Liver (tissue), 9 donors: ENCODE measurements around the gene SLC2A4. TPM values are rescaled to one million over a fixed set of nuclear protein-coding genes. Genes with fewer than 3 reads are reported as not detected.

Experiments used
- DNase-seq: peaks from one replicate; pipeline ENCODE4 v3.0.0-alpha.2; 2017; ENCODE audit warnings: low spot score
- H3K27ac ChIP-seq, 2 donors: one replicate each; pipeline ENCODE4 v1.7.0; 2013; ENCODE audit warnings: inconsistent platforms in 2 of 2, low read length in 2 of 2, control low read depth in 1 of 2, low read depth in 1 of 2, mild to moderate bottlenecking in 1 of 2
- H3K27me3 ChIP-seq, 4 donors: one replicate each; pipeline versions ENCODE4 v1.6.1 to v1.7.0; 2013; ENCODE audit warnings: low read length in 3 of 4, inconsistent platforms in 1 of 4, mild to moderate bottlenecking in 1 of 4, moderate library complexity in 1 of 4; ENCODE audit not compliant: control insufficient read depth in 4 of 4, insufficient read depth in 4 of 4
- H3K36me3 ChIP-seq, 4 donors: one replicate each; pipeline versions ENCODE4 v1.6.1 to v1.7.0; 2013; ENCODE audit warnings: low read length in 3 of 4, mild to moderate bottlenecking in 3 of 4, low read depth in 1 of 4, moderate library complexity in 1 of 4; ENCODE audit not compliant: control insufficient read depth in 4 of 4, insufficient read depth in 3 of 4
- H3K4me1 ChIP-seq, 4 donors: one replicate each; pipeline versions ENCODE4 v1.6.1 to v1.7.0; 2013; ENCODE audit warnings: low read length in 3 of 4, mild to moderate bottlenecking in 3 of 4, moderate library complexity in 1 of 4; ENCODE audit not compliant: control insufficient read depth in 4 of 4, insufficient read depth in 4 of 4
- H3K4me3 ChIP-seq, 3 donors: one replicate each; pipeline versions ENCODE4 v1.6.1 to v1.7.0; 2013; ENCODE audit warnings: low read length in 3 of 3, control low read depth in 1 of 3, low read depth in 1 of 3, mild to moderate bottlenecking in 1 of 3
- H3K9ac ChIP-seq, 2 donors: one replicate each; pipeline ENCODE4 v1.7.0; 2013; ENCODE audit warnings: low read length in 2 of 2, mild to moderate bottlenecking in 2 of 2, moderate library complexity in 2 of 2, control low read depth in 1 of 2, low read depth in 1 of 2
- H3K9me3 ChIP-seq, 4 donors: one replicate each; pipeline versions ENCODE4 v1.6.1 to v1.7.0; 2013; ENCODE audit warnings: low read length in 3 of 4; ENCODE audit not compliant: control insufficient read depth in 4 of 4
- EGR1 ChIP-seq, 2 donors: IDR thresholded peaks; 2 replicates each; pipeline ENCODE4 v1.6.1; 2016 to 2018; ENCODE audit warnings: antibody characterized with exemption in 2 of 2, low read depth in 2 of 2
- FOXA1 ChIP-seq: IDR thresholded peaks from 2 replicates; pipeline ENCODE4 v1.6.1; 2016; ENCODE audit warnings: antibody characterized with exemption
- FOXA2 ChIP-seq: IDR thresholded peaks from 2 replicates; pipeline ENCODE4 v1.6.1; 2016; ENCODE audit warnings: antibody characterized with exemption
- GABPA ChIP-seq, 2 donors: IDR thresholded peaks in 1 of 2; conservative IDR thresholded peaks in 1 of 2; 2 replicates each; pipeline ENCODE4 v1.6.1; 2016; ENCODE audit warnings: antibody characterized with exemption in 2 of 2, mild to moderate bottlenecking in 1 of 2, moderate library complexity in 1 of 2
- HNF4A ChIP-seq, 2 donors: conservative IDR thresholded peaks; 2 replicates each; pipeline ENCODE4 v1.6.1; 2016; ENCODE audit warnings: antibody characterized with exemption in 2 of 2, mild to moderate bottlenecking in 2 of 2
- HNF4G ChIP-seq: IDR thresholded peaks from 2 replicates; pipeline ENCODE4 v1.6.1; 2016; ENCODE audit warnings: antibody characterized with exemption
- JUND ChIP-seq, 2 donors: IDR thresholded peaks; 2 replicates each; pipeline ENCODE4 v1.6.1; 2016; ENCODE audit warnings: antibody characterized with exemption in 2 of 2
- NR2F2 ChIP-seq: IDR thresholded peaks from 2 replicates; pipeline ENCODE4 v1.6.1; 2016; ENCODE audit warnings: antibody characterized with exemption
- RAD21 ChIP-seq, 2 donors: IDR thresholded peaks; 2 replicates each; pipeline ENCODE4 v1.6.1; 2016; ENCODE audit warnings: antibody characterized with exemption in 2 of 2, mild to moderate bottlenecking in 2 of 2
- REST ChIP-seq: IDR thresholded peaks from 2 replicates; pipeline ENCODE4 v1.6.1; 2016; ENCODE audit warnings: antibody characterized with exemption, mild to moderate bottlenecking
- RXRA ChIP-seq, 2 donors: IDR thresholded peaks; 2 replicates each; pipeline ENCODE4 v1.6.1; 2017 to 2018; ENCODE audit warnings: antibody characterized with exemption in 2 of 2, mild to moderate bottlenecking in 1 of 2
- SP1 ChIP-seq: IDR thresholded peaks from 2 replicates; pipeline ENCODE4 v1.6.1; 2018; ENCODE audit warnings: antibody characterized with exemption, mild to moderate bottlenecking
- TAF1 ChIP-seq: conservative IDR thresholded peaks from 2 replicates; pipeline ENCODE4 v1.6.1; 2016; ENCODE audit warnings: antibody characterized with exemption, mild to moderate bottlenecking
- YY1 ChIP-seq: IDR thresholded peaks from 2 replicates; pipeline ENCODE4 v1.6.1; 2016; ENCODE audit warnings: antibody characterized with exemption, mild to moderate bottlenecking
- ZBTB33 ChIP-seq: IDR thresholded peaks from 2 replicates; pipeline ENCODE4 v1.6.1; 2016; ENCODE audit warnings: antibody characterized with exemption
- WGBS: extraction: QIAGEN DNeasy Blood & Tissue Kit; methylation state at CpG from one replicate; pipeline ENCODE4 v1.1.7; 2013; 5-methylcytosine and 5-hydroxymethylcytosine counted together
- polyA plus RNA-seq, 2 donors: library from polyadenylated mRNA; stranded (reverse) in 1 of 2; unstranded in 1 of 2; fragments of 200-250 nt in 1 of 2; fragments of >200 nt in 1 of 2; fragmentation: Nextera tagmentation in 1 of 2; extraction: Ambion mirVana in 1 of 2; gene quantifications; one replicate each; pipeline versions ENCODE4 v1.2.1 to v1.2.3, GENCODE V29; 2013 to 2015
- total RNA-seq, 2 donors: library from RNA; depleted of rRNA; stranded (reverse); fragments of >200 nt; gene quantifications; one replicate each; pipeline ENCODE4 v1.2.3, GENCODE V29; 2014
- TF ChIP-seq, protein P1 (sequence below): IDR thresholded peaks from 2 replicates; pipeline ENCODE4 v1.6.1; 2016; ENCODE audit warnings: antibody characterized with exemption
- TF ChIP-seq, protein P2 (sequence below): fragments of 150-350 bp; IDR thresholded peaks from 2 replicates; pipeline ENCODE4 v1.5.1; 2017; ENCODE audit warnings: improper control_type of control experiment, low read depth, low read length; ENCODE audit not compliant: missing input control
- TF ChIP-seq, protein P3 (sequence below): IDR thresholded peaks from 2 replicates; pipeline ENCODE4 v1.6.1; 2016; ENCODE audit warnings: antibody characterized with exemption
- donor health status: healthy.
- donor health status: healthy.
- donor health status: healthy.
- donor health status: healthy.
- donor health status: healthy.

Gene SLC2A4
- total and polyA plus RNA-seq, 4 donors: 0.42 to 10.6 (median 1.6) TPM

DNA sequence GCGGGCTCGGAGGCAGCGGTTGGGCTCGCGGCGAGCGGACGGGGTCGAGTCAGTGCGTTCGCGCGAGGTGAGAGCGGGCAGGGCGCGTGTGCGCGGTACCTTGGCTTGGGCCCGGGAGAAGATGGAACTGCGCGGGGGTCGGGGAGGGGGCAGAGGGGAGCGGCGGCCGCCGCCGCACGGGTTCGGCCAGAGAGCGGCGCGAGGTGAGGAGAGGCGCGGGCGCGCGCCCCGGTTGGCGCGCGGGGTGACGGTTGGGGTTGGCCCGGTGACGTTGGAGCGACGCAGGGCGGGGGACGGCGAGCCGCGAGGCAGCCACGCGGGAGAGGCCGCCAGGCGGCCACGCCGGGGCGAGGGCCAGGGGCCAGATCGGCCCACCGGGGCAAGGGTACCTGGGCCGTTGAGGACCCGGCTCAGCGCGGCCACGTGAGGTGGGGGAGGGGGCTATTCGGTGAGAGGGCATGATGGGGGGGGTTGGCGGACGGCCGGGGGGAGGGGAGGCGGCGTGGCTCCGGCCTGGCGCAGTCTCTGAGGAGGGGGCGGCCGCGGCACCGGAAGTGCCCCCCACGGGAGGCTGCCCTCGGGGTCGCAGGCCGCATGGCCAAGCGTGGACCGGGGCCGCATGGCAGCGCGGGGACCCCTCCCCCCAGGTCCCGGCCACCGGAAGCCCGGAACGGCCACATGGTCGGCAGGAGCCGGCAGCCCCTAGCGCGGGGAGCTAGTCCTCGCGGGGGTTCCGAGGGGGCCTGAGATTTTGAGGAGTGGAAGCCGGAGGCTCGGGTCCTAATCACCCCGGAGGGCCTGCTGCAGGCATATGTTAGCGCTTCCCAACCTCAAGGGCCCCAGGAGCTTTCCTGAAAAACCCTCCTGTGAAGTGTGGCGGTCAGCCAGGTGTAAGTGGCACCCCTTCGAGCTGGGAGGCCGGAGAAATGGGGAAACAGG is 26.4 kb downstream of the SLC2A4 start:
- Histone ChIP-seq H3K4me3 (peak overlapping the region; percentile 92 to 95 (median 93)), H3K9ac (peak overlapping the region; percentile 83 to 96), H3K4me1 (peaks cover 7 to 33% (median 21%) of the 10 kb centered on the region in 4 donors), H3K9me3 (no peaks in the 10 kb centered on the region), H3K27me3 (no peaks in the 10 kb centered on the region), H3K27ac (peak overlapping the region; percentile 96 to 99), H3K36me3 (peaks cover 16 to 31% (median 28%) of the 10 kb centered on the region in 4 donors)
- TF ChIP-seq REST (no peak), FOXA2 (no peak), GABPA (IDR thresholded peaks at IDR 0.05 in 1 of 2, conservative IDR thresholded peaks at IDR 0.05 in 1 of 2) (no peak), ZBTB33 (no peak), HNF4A (conservative IDR thresholded peaks at IDR 0.05) (no peak), SP1 (no peak), YY1 (no peak), JUND (IDR thresholded peaks at IDR 0.05) (no peak), RAD21 (IDR thresholded peaks at IDR 0.05) (no peak), RXRA (IDR thresholded peaks at IDR 0.05) (no peak), TAF1 (no peak), HNF4G (no peak), EGR1 (IDR thresholded peaks at IDR 0.05; ENCODE audit: low read depth in 2 of 2) (no peak), FOXA1 (no peak), NR2F2 (no peak)
- TF ChIP-seq, protein P1, sequence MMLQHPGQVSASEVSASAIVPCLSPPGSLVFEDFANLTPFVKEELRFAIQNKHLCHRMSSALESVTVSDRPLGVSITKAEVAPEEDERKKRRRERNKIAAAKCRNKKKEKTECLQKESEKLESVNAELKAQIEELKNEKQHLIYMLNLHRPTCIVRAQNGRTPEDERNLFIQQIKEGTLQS: no peak
- TF ChIP-seq, protein P2, sequence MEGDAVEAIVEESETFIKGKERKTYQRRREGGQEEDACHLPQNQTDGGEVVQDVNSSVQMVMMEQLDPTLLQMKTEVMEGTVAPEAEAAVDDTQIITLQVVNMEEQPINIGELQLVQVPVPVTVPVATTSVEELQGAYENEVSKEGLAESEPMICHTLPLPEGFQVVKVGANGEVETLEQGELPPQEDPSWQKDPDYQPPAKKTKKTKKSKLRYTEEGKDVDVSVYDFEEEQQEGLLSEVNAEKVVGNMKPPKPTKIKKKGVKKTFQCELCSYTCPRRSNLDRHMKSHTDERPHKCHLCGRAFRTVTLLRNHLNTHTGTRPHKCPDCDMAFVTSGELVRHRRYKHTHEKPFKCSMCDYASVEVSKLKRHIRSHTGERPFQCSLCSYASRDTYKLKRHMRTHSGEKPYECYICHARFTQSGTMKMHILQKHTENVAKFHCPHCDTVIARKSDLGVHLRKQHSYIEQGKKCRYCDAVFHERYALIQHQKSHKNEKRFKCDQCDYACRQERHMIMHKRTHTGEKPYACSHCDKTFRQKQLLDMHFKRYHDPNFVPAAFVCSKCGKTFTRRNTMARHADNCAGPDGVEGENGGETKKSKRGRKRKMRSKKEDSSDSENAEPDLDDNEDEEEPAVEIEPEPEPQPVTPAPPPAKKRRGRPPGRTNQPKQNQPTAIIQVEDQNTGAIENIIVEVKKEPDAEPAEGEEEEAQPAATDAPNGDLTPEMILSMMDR: no peak
- TF ChIP-seq, protein P3, sequence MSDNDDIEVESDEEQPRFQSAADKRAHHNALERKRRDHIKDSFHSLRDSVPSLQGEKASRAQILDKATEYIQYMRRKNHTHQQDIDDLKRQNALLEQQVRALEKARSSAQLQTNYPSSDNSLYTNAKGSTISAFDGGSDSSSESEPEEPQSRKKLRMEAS: no peak
- WGBS: under 1% methylated on average over 104 of the region's 104 CpGs
- peak; percentile 59 for DNase-seq
